Neural crest cell (in vitro differentiated cells): ENCODE data around the gene TTC7B. TPM values are rescaled to one million over a fixed set of nuclear protein-coding genes. Genes with fewer than 3 reads are reported as not detected.

ENCODE experiments used
- DNase-seq: peaks from one replicate; pipeline ENCODE4 v3.0.0; 2021; ENCODE audit warnings: low read depth, mixed read lengths, low spot score
- H3K27ac Mint-ChIP-seq: one replicate; pipeline ENCODE4 v1.8.0; 2021; ENCODE audit warnings: mild to moderate bottlenecking, mixed read lengths; ENCODE audit not compliant: unreplicated experiment
- H3K27me3 Mint-ChIP-seq: 2 replicates; pipeline ENCODE4 v1.8.0; 2021; ENCODE audit warnings: low read depth, mild to moderate bottlenecking, mixed read lengths
- H3K36me3 Mint-ChIP-seq: 2 replicates; pipeline ENCODE4 v1.8.0; 2021; ENCODE audit warnings: low read depth, mild to moderate bottlenecking, mixed read lengths
- H3K4me1 Mint-ChIP-seq: 2 replicates; pipeline ENCODE4 v1.8.0; 2021; ENCODE audit warnings: mixed read lengths
- H3K4me3 Mint-ChIP-seq: one replicate; pipeline ENCODE4 v1.8.0; 2021; ENCODE audit warnings: mild to moderate bottlenecking, mixed read lengths
- H3K9me3 Mint-ChIP-seq: 2 replicates; pipeline ENCODE4 v1.8.0; 2021; ENCODE audit warnings: mixed read lengths
- CTCF ChIP-seq: fragments of 200-600 bp; sonication (generic); conservative IDR thresholded peaks from 2 replicates; pipeline ENCODE4 v1.5.0; 2021; ENCODE audit warnings: antibody characterized with exemption, mild to moderate bottlenecking
- total RNA-seq: library from RNA; stranded (reverse); gene quantifications from 2 replicates; pipeline ENCODE4 v1.2.1, GENCODE V29; 2021

The TTC7B gene
- total RNA-seq, 1 donor from 2014 or later: 56.4 TPM

GRCh38 chr14:90647473-90648005 lies 168.7 kb downstream of the TTC7B start:
- H3K36me3 Mint-ChIP-seq: peaks cover 14% of the 10 kb centered on the region
- no peak overlapping the region for H3K27ac Mint-ChIP-seq
- TF ChIP-seq CTCF: no peak
- peaks cover 36% of the 10 kb centered on the region for H3K4me1 Mint-ChIP-seq
- no peaks in the 10 kb centered on the region for H3K27me3 Mint-ChIP-seq
- H3K9me3 Mint-ChIP-seq: no peaks in the 10 kb centered on the region
- H3K4me3 Mint-ChIP-seq: no peak overlapping the region
- DNase-seq: no peak

GRCh38 chr14:90645842-90646443 lies 170.3 kb downstream of the TTC7B start:
- DNase-seq: no peak
- no peaks in the 10 kb centered on the region for H3K9me3 Mint-ChIP-seq
- H3K4me1 Mint-ChIP-seq: peaks cover 42% of the 10 kb centered on the region
- H3K36me3 Mint-ChIP-seq: peaks cover 16% of the 10 kb centered on the region
- no peaks in the 10 kb centered on the region for H3K27me3 Mint-ChIP-seq
- H3K4me3 Mint-ChIP-seq: no peak overlapping the region
- peak overlapping the region; percentile 16 for H3K27ac Mint-ChIP-seq
- TF ChIP-seq CTCF: no peak

GRCh38 chr14:90644882-90645281 lies 171.3 kb downstream of the TTC7B start:
- H3K9me3 Mint-ChIP-seq: no peaks in the 10 kb centered on the region
- H3K27me3 Mint-ChIP-seq: no peaks in the 10 kb centered on the region
- peaks cover 16% of the 10 kb centered on the region for H3K36me3 Mint-ChIP-seq
- TF ChIP-seq CTCF: no peak
- DNase-seq: no peak
- no peak overlapping the region for H3K27ac Mint-ChIP-seq
- H3K4me3 Mint-ChIP-seq: no peak overlapping the region
- H3K4me1 Mint-ChIP-seq: peaks cover 50% of the 10 kb centered on the region

GRCh38 chr14:90643982-90644670 lies 172.1 kb downstream of the TTC7B start:
- Mint-ChIP-seq H3K27ac (peak overlapping the region; percentile 90), H3K27me3 (no peaks in the 10 kb centered on the region), H3K4me1 (peaks cover 57% of the 10 kb centered on the region), H3K9me3 (no peaks in the 10 kb centered on the region), H3K4me3 (no peak overlapping the region), H3K36me3 (peaks cover 8% of the 10 kb centered on the region)
- DNase-seq: no peak
- no peak for TF ChIP-seq CTCF

- H3K36me3 Mint-ChIP-seq: peaks cover 10% of the 10 kb centered on the region
- no peak for TF ChIP-seq CTCF
- H3K27me3 Mint-ChIP-seq: no peaks in the 10 kb centered on the region
- peaks cover 64% of the 10 kb centered on the region for H3K4me1 Mint-ChIP-seq
- peak overlapping the region; percentile 44 for H3K4me3 Mint-ChIP-seq
- DNase-seq: peak; percentile 27
- H3K9me3 Mint-ChIP-seq: no peaks in the 10 kb centered on the region
- peak overlapping the region; percentile 76 for H3K27ac Mint-ChIP-seq
Measured at GRCh38 chr14:90642244-90642717, 173.9 kb downstream of the TTC7B start.
